Breast epithelium (tissue), 3 donors: ENCODE measurements around the gene POLE3.

Source experiments
- POLR2A ChIP-seq: fragments of 450-650 bp; IDR thresholded peaks from one replicate; pipeline ENCODE4 v1.6.1; 2016; ENCODE audit warnings: antibody characterized with exemption, mild to moderate bottlenecking, moderate library complexity
- TF ChIP-seq, protein P1 (sequence below), 3 donors: fragments of 450-650 bp; IDR thresholded peaks; one replicate each; pipeline ENCODE4 v1.5.1; 2016 to 2017; ENCODE audit warnings: antibody characterized with exemption in 3 of 3, mild to moderate bottlenecking in 3 of 3, moderate library complexity in 3 of 3

DNA sequence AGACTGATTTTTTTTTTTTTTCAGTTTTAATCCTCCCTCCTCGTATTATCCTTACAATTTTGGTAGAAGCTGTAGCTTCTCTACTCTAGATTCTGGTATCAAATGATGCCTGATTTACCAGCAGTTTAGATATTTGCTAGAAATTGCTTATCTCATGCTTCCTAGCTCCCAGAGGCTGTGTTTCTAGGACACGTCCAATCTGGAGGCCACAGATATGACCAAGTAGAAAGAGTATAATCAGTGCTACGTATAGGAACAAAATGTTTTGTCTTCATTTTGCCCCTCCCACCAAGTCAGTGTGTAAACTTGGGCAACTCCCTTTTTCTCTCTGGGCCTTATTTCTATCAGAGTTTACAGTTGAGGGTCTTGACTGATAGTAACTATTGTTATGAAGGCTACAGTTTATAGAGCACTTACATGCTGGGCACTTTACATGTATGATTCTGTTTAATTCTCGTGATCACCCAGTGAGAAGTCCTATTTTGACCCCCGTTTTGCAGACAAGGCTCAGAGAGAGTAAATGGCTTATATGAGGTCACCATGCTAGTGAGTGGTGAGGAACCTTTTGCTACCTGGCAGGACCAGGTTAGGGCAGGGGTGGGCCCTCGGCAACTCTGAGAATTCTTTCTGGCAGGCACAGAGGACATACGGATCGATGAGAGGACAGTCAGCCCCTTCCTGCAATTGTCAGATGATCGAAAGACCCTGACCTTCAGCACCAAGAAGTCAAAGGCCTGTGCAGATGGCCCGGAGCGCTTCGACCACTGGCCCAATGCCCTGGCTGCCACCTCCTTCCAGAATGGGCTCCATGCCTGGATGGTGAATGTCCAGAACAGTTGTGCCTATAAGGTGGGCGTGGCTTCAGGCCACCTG, 41.3 kb downstream of the POLE3 start:
- TF ChIP-seq, protein P1, sequence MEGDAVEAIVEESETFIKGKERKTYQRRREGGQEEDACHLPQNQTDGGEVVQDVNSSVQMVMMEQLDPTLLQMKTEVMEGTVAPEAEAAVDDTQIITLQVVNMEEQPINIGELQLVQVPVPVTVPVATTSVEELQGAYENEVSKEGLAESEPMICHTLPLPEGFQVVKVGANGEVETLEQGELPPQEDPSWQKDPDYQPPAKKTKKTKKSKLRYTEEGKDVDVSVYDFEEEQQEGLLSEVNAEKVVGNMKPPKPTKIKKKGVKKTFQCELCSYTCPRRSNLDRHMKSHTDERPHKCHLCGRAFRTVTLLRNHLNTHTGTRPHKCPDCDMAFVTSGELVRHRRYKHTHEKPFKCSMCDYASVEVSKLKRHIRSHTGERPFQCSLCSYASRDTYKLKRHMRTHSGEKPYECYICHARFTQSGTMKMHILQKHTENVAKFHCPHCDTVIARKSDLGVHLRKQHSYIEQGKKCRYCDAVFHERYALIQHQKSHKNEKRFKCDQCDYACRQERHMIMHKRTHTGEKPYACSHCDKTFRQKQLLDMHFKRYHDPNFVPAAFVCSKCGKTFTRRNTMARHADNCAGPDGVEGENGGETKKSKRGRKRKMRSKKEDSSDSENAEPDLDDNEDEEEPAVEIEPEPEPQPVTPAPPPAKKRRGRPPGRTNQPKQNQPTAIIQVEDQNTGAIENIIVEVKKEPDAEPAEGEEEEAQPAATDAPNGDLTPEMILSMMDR (IDR thresholded peaks at IDR 0.05), result no peak
- TF ChIP-seq POLR2A, result no peak
